Measurements from ENCODE around the gene ZACN. TPM values are rescaled to one million over a fixed set of nuclear protein-coding genes. Genes with fewer than 3 reads are reported as not detected.

Gene ZACN
- total and polyA plus RNA-seq, 9 donors: 0.04 to 18.9 (median 15.0) TPM

- no peak overlapping the region for H3K27ac ChIP-seq (ENCODE audit: low read length)
- peaks cover 73% of the 10 kb centered on the region for H3K27me3 ChIP-seq (ENCODE audit: control insufficient read depth, insufficient read depth, low read length)
- no peaks in the 10 kb centered on the region for H3K9me3 ChIP-seq (replicated peaks; ENCODE audit: control insufficient read depth, low read depth, low read length)
- WGBS (ENCODE audit: insufficient coverage): 25% methylated on average over 7 of the region's 21 CpGs
- no peak overlapping the region for H3K4me3 ChIP-seq (ENCODE audit: low read length)
- no peak for DNase-seq
- no peaks in the 10 kb centered on the region for H3K36me3 ChIP-seq (ENCODE audit: control insufficient read depth, insufficient read depth, low read length)
- H3K4me1 ChIP-seq (ENCODE audit: control insufficient read depth, insufficient read depth, low read length): peaks cover 9% of the 10 kb centered on the region
Measured at GRCh38 chr17:76131692-76132573, 53.0 kb downstream of the ZACN start.

Other genes starting within 250 kb of the ZACN start
- gene UNC13D, start 234.8 kb upstream of the ZACN start, total RNA-seq: 3.4 TPM
- 1 to 10 TPM; 2.9 to 9.2 (median 5.7) TPM for gene UNC13D, start 234.8 kb upstream of the ZACN start, polyA plus RNA-seq (ENCODE audit: insufficient read depth in 1 of 8, insufficient read length in 8 of 8, low replicate concordance in 1 of 8)
- 16.0 TPM for gene WBP2, start 223.8 kb upstream of the ZACN start, total RNA-seq
- gene WBP2, start 223.8 kb upstream of the ZACN start, polyA plus RNA-seq (ENCODE audit: insufficient read depth in 1 of 8, insufficient read length in 8 of 8, low replicate concordance in 1 of 8): 10 to 100 TPM; 47.8 to 64.1 (median 59.4) TPM
- 25.9 TPM for gene TRIM47, start 200.6 kb upstream of the ZACN start, total RNA-seq
- 10 to 100 TPM; 22.1 to 29.7 (median 25.0) TPM for gene TRIM47, start 200.6 kb upstream of the ZACN start, polyA plus RNA-seq (ENCODE audit: insufficient read depth in 1 of 8, insufficient read length in 8 of 8, low replicate concordance in 1 of 8)
- gene TRIM65, start 182.2 kb upstream of the ZACN start, total RNA-seq: 16.8 TPM
- gene TRIM65, start 182.2 kb upstream of the ZACN start, polyA plus RNA-seq (ENCODE audit: insufficient read depth in 1 of 8, insufficient read length in 8 of 8, low replicate concordance in 1 of 8): 10 to 100 TPM; 12.7 to 19.5 (median 15.3) TPM
- gene MRPL38, start 174.3 kb upstream of the ZACN start, total RNA-seq: 28.2 TPM
- gene MRPL38, start 174.3 kb upstream of the ZACN start, polyA plus RNA-seq (ENCODE audit: insufficient read depth in 1 of 8, insufficient read length in 8 of 8, low replicate concordance in 1 of 8): 10 to 100 TPM; 58.5 to 81.4 (median 71.8) TPM
- 8.1 TPM for gene FBF1, start 138.1 kb upstream of the ZACN start, total RNA-seq
- 1 to 10 TPM; 5.1 to 9.1 (median 7.0) TPM for gene FBF1, start 138.1 kb upstream of the ZACN start, polyA plus RNA-seq (ENCODE audit: insufficient read depth in 1 of 8, insufficient read length in 8 of 8, low replicate concordance in 1 of 8)
- gene ACOX1, start 100.0 kb upstream of the ZACN start, total RNA-seq: 23.2 TPM
- 10 to 100 TPM; 14.6 to 21.1 (median 18.4) TPM for gene ACOX1, start 100.0 kb upstream of the ZACN start, polyA plus RNA-seq (ENCODE audit: insufficient read depth in 1 of 8, insufficient read length in 8 of 8, low replicate concordance in 1 of 8)
- gene TEN1, start 99.9 kb upstream of the ZACN start, total RNA-seq: 12.5 TPM
- 10 to 100 TPM in 5 of 8 donors, 1 to 10 TPM in 3; 8.8 to 19.5 (median 12.1) TPM for gene TEN1, start 99.9 kb upstream of the ZACN start, polyA plus RNA-seq (ENCODE audit: insufficient read depth in 1 of 8, insufficient read length in 8 of 8, low replicate concordance in 1 of 8)
- gene CDK3, start 78.3 kb upstream of the ZACN start, total RNA-seq: 7.7 TPM
- gene CDK3, start 78.3 kb upstream of the ZACN start, polyA plus RNA-seq (ENCODE audit: insufficient read depth in 1 of 8, insufficient read length in 8 of 8, low replicate concordance in 1 of 8): 1 to 10 TPM; 3.6 to 8.6 (median 6.7) TPM
- not detected for gene EVPL, start 51.9 kb upstream of the ZACN start, total RNA-seq
- 10 to 100 TPM in 1 of 8 donors, 1 to 10 TPM in 2, under 1 TPM in 5; 0.03 to 12.9 (median 0.45) TPM for gene EVPL, start 51.9 kb upstream of the ZACN start, polyA plus RNA-seq (ENCODE audit: insufficient read depth in 1 of 8, insufficient read length in 8 of 8, low replicate concordance in 1 of 8)
- 25.0 TPM for gene SRP68, start 6.7 kb upstream of the ZACN start, total RNA-seq
- 100 to 1,000 TPM in 2 of 8 donors, 10 to 100 TPM in 6; 72.6 to 110 (median 93.8) TPM for gene SRP68, start 6.7 kb upstream of the ZACN start, polyA plus RNA-seq (ENCODE audit: insufficient read depth in 1 of 8, insufficient read length in 8 of 8, low replicate concordance in 1 of 8)
- gene GALR2, start 4.4 kb upstream of the ZACN start, total RNA-seq: not detected
- under 1 TPM in 1 of 8 donors, not detected in 7; 0.16 TPM for gene GALR2, start 4.4 kb upstream of the ZACN start, polyA plus RNA-seq (ENCODE audit: insufficient read depth in 1 of 8, insufficient read length in 8 of 8, low replicate concordance in 1 of 8)
- 87.6 TPM for gene EXOC7, start 24.6 kb downstream of the ZACN start, total RNA-seq
- 10 to 100 TPM; 62.3 to 87.7 (median 76.3) TPM for gene EXOC7, start 24.6 kb downstream of the ZACN start, polyA plus RNA-seq (ENCODE audit: insufficient read depth in 1 of 8, insufficient read length in 8 of 8, low replicate concordance in 1 of 8)
- 0.09 TPM for gene FOXJ1, start 62.1 kb downstream of the ZACN start, total RNA-seq
- gene FOXJ1, start 62.1 kb downstream of the ZACN start, polyA plus RNA-seq (ENCODE audit: insufficient read depth in 1 of 8, insufficient read length in 8 of 8, low replicate concordance in 1 of 8): 1 to 10 TPM in 1 of 8 donors, under 1 TPM in 7; 0.05 to 1.1 (median 0.13) TPM
- gene RNF157, start 161.3 kb downstream of the ZACN start, total RNA-seq: 5.5 TPM
- gene RNF157, start 161.3 kb downstream of the ZACN start, polyA plus RNA-seq (ENCODE audit: insufficient read depth in 1 of 8, insufficient read length in 8 of 8, low replicate concordance in 1 of 8): 10 to 100 TPM in 5 of 8 donors, 1 to 10 TPM in 3; 6.4 to 11.1 (median 10.1) TPM
- gene UBALD2, start 186.2 kb downstream of the ZACN start, total RNA-seq: 10.8 TPM
- 10 to 100 TPM; 13.2 to 27.3 (median 18.4) TPM for gene UBALD2, start 186.2 kb downstream of the ZACN start, polyA plus RNA-seq (ENCODE audit: insufficient read depth in 1 of 8, insufficient read length in 8 of 8, low replicate concordance in 1 of 8)
- 2.1 TPM for gene QRICH2, start 229.1 kb downstream of the ZACN start, total RNA-seq
- gene QRICH2, start 229.1 kb downstream of the ZACN start, polyA plus RNA-seq (ENCODE audit: insufficient read depth in 1 of 8, insufficient read length in 8 of 8, low replicate concordance in 1 of 8): 1 to 10 TPM; 3.0 to 4.7 (median 3.9) TPM

All from muscle of leg (tissue), 11 donors.